Right cardiac atrium (tissue), 5 donors: Measurements from ENCODE around the gene CXCL11. TPM values are rescaled to one million over a fixed set of nuclear protein-coding genes. Genes with fewer than 3 reads are reported as not detected.
A peak's percentile ranks its signal among the peaks of the same experiment; 100 is the strongest.
"Not testable (repeated sequence)": the region's sequence is repeated elsewhere in the genome, so short reads cannot be mapped to it uniquely, and the experiment has no call there.

Experiments
- ATAC-seq, 2 donors: fragments of 200-7000 bp; cut with Tn5 transposase; one replicate each; pipeline versions ENCODE4 v1.8.0 to v1.9.1; 2020; ENCODE audit warnings: moderate library complexity in 2 of 2, mild to moderate bottlenecking in 1 of 2
- DNase-seq, 3 donors: peaks; one replicate each; pipeline ENCODE4 v3.0.0-alpha.2; 2020
- H3K27ac ChIP-seq: one replicate; pipeline ENCODE4 v1.5.1; 2013; ENCODE audit warnings: mild to moderate bottlenecking, low read length, control low read depth, moderate library complexity
- H3K27me3 ChIP-seq: one replicate; pipeline ENCODE4 v1.6.1; 2013; ENCODE audit not compliant: control insufficient read depth, insufficient read depth
- H3K4me1 ChIP-seq: one replicate; pipeline ENCODE4 v1.6.1; 2013; ENCODE audit warnings: low read length; ENCODE audit not compliant: control insufficient read depth, insufficient read depth
- H3K4me3 ChIP-seq: one replicate; pipeline ENCODE4 v1.5.1; 2013; ENCODE audit warnings: low read length, control low read depth
- H3K9me3 ChIP-seq: one replicate; pipeline ENCODE4 v1.6.1; 2013; ENCODE audit warnings: low read length; ENCODE audit not compliant: control insufficient read depth
- WGBS: extraction: QIAGEN DNeasy Blood & Tissue Kit; methylation state at CpG from one replicate; pipeline ENCODE4 v1.1.7; 2013; 5-methylcytosine and 5-hydroxymethylcytosine counted together
- intact Hi-C, 4 donors: fragments of 100-400 bp; cut with DNase I; formaldehyde crosslinking; loops; one replicate each; pipeline versions ENCODE4 v1.11.0 to v1.14.0; 2022 to 2023
- polyA plus RNA-seq: library from polyadenylated mRNA; stranded (reverse); fragments of 200-250 nt; gene quantifications from one replicate; pipeline ENCODE4 v1.2.3, GENCODE V29; 2013
- total RNA-seq, 4 donors: library from RNA; stranded (reverse); fragmentation: NEBNext Ultra II Directional; extraction: Animal tissue kit (Norgen Biotek cat#: 25700); gene quantifications; one replicate each; pipeline ENCODE4 v1.2.1, GENCODE V29; 2021
- donor health status: healthy with polysubstance abuse.
- donor health status: DM: no; HTN: yes; CAD: no.
- donor health status: DM: no; HTN: no; CAD: no.
- donor health status: DM: no; HTN: yes; CAD: no; lungs with severe emphysema.
- donor health status: DM: yes; HTN: yes; CAD: no.

CXCL11 gene
- total and polyA plus RNA-seq, 5 donors: 0.07 to 0.20 TPM; not detected in 3

GRCh38 chr4:76000279-76000678, 35.6 kb downstream of the CXCL11 start:
- DNase-seq: no peak

GRCh38 chr4:75998525-75999147, 37.2 kb downstream of the CXCL11 start:
- not testable (repeated sequence) for ATAC-seq, H3K27ac ChIP-seq, H3K4me3 ChIP-seq, DNase-seq, H3K4me1 ChIP-seq, H3K9me3 ChIP-seq, H3K27me3 ChIP-seq
- intact Hi-C loops: loop anchor here in 3 of 4 donors (5.0 kb wide), 1 partner anchor 69 kb away; no protein-coding TSS in a partner anchor
- 89% methylated on average over 2 of the region's 2 CpGs for WGBS

More at GRCh38 chr4:76000279-76000678, 35.6 kb downstream of the CXCL11 start:
- Histone ChIP-seq H3K9me3 (no peaks in the 10 kb centered on the region), H3K4me1 (no peaks in the 10 kb centered on the region), H3K27ac (no peak overlapping the region), H3K27me3 (no peaks in the 10 kb centered on the region), H3K4me3 (no peak overlapping the region)
- intact Hi-C loops: no loop called here
- 85% methylated on average over 1 of the region's 1 CpG for WGBS
- no peak for ATAC-seq

GRCh38 chr4:75997946-75998345, 37.9 kb downstream of the CXCL11 start:
- no peak for ATAC-seq
- H3K27ac ChIP-seq: no peak overlapping the region
- H3K9me3 ChIP-seq: no peaks in the 10 kb centered on the region
- WGBS: 84% methylated on average over 2 of the region's 2 CpGs
- no peak for DNase-seq
- no peaks in the 10 kb centered on the region for H3K27me3 ChIP-seq
- intact Hi-C loops: loop anchor here (2.0 to 5.0 kb wide), 2 partner anchors 69 kb away; no protein-coding TSS in a partner anchor
- H3K4me1 ChIP-seq: no peaks in the 10 kb centered on the region
- no peak overlapping the region for H3K4me3 ChIP-seq

- no peak overlapping the region for H3K4me3 ChIP-seq
- H3K27ac ChIP-seq: no peak overlapping the region
- H3K27me3 ChIP-seq: no peaks in the 10 kb centered on the region
- 59% methylated on average over 1 of the region's 1 CpG for WGBS
- no peak for DNase-seq
- H3K9me3 ChIP-seq: no peaks in the 10 kb centered on the region
- intact Hi-C loops: loop anchor here (2.0 to 5.0 kb wide), 2 partner anchors 70 kb away; no protein-coding TSS in a partner anchor
- no peak for ATAC-seq
- no peaks in the 10 kb centered on the region for H3K4me1 ChIP-seq
Measured at GRCh38 chr4:75997081-75997480, 38.8 kb downstream of the CXCL11 start.

DNA sequence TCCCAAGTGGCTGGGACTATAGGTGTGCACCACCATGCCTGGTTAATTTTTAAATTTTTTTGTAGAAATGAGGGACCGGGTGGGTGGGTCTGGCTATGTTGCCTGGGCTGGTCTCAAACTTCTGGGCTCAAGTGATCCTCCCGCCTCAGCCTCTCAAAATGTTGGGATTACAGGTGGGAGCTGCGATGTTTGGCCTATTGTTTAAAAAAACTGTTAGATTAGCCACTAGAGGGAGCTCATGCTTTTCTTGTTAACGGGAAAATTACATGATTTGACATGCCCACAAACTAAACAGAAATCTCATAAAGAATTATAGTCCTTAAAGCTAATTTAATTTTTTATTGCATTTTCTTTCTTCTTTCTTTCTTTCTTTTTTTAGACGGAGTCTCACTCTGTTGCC, 40.1 kb downstream of the CXCL11 start:
- Histone ChIP-seq H3K9me3 (no peaks in the 10 kb centered on the region), H3K4me1 (no peaks in the 10 kb centered on the region), H3K4me3 (no peak overlapping the region), H3K27me3 (no peaks in the 10 kb centered on the region), H3K27ac (no peak overlapping the region)
- intact Hi-C loops: loop anchor here (2.0 to 5.0 kb wide), 2 partner anchors 71 to 72 kb away; no protein-coding TSS in a partner anchor
- ATAC-seq: no peak
- WGBS: 10% methylated on average over 5 of the region's 5 CpGs
- DNase-seq: no peak

DNA sequence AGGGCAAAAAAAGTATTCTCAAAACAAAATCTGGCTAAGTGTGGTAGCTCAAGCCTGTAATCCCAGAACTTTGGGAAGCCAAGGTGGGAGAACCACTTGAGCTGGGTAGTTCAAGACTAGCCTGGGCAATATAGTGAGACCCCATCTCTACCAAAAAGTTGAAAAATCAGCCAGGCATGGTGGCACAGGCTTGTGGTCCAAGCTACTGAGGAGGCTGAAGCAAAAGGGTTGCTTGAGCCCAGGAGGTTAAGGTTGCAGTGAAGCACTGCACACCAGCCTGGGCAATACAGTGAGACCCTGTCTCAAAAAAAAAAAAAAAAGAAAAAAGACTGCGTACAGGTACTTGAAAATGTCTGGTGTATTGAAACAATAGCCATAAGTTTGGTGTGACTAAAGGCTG, 43.4 kb downstream of the CXCL11 start:
- H3K27ac ChIP-seq: no peak overlapping the region

DNA sequence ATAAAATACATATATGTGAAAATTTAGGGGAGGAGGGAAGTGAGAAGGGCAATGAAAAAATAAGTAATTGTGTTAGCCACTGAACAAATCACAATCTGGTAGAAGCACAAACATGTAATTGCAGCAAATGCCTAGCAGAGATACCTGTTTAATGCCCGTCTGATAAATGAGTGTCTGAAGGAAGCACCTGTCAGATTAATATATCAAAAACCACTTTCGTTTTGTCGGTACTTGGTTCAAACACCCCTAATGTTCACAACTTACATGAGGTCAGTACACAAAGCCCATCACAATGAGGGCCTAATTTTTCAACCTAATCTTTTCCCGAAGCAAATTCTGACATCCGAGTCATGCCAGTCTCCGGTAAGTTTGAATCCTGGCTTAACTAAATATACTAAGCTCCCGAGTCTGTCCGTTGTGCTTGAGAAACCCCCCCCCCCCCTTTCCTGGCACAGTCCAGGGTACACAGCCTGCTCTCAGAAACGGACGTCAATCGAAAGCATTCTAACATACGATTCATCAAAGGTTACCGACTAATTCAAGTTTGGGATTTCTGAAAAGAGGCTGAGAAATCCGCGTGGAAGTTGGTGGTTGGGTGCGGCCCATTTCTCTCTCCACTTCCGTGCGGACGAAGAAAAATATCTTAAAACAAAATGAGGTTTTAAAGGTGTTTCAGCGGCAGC, 45.9 kb downstream of the CXCL11 start:
- H3K27me3 ChIP-seq: no peaks in the 10 kb centered on the region
- 1% methylated on average over 20 of the region's 20 CpGs for WGBS
- intact Hi-C loops: no loop called here
- no peaks in the 10 kb centered on the region for H3K9me3 ChIP-seq
- no peak for DNase-seq
- H3K27ac ChIP-seq: no peak overlapping the region
- H3K4me3 ChIP-seq: peak overlapping the region; percentile 88
- H3K4me1 ChIP-seq: no peaks in the 10 kb centered on the region
- peak in 1 of 2 donors; percentile 15 for ATAC-seq

More for the DNA sequence above, 43.4 kb downstream of the CXCL11 start:
- Histone ChIP-seq H3K27me3 (no peaks in the 10 kb centered on the region), H3K4me1 (no peaks in the 10 kb centered on the region), H3K9me3 (no peaks in the 10 kb centered on the region), H3K4me3 (no peak overlapping the region)
- no peak for DNase-seq
- intact Hi-C loops: no loop called here
- 93% methylated on average over 1 of the region's 1 CpG for WGBS
- ATAC-seq: no peak

GRCh38 chr4:75985116-75985515, 50.8 kb downstream of the CXCL11 start:
- no peak overlapping the region for H3K27ac ChIP-seq
- H3K27me3 ChIP-seq: no peaks in the 10 kb centered on the region
- no peaks in the 10 kb centered on the region for H3K9me3 ChIP-seq
- H3K4me3 ChIP-seq: no peak overlapping the region
- intact Hi-C loops: no loop called here
- H3K4me1 ChIP-seq: no peaks in the 10 kb centered on the region
- ATAC-seq (no peak), DNase-seq (no peak)
- 84% methylated on average over 3 of the region's 3 CpGs for WGBS

Other genes with a start within 250 kb of the CXCL11 start
- not detected for gene PPEF2, start 133.6 kb downstream of the CXCL11 start, total RNA-seq
- gene PPEF2, start 133.6 kb downstream of the CXCL11 start, polyA plus RNA-seq: not detected
- gene NAAA, start 95.1 kb downstream of the CXCL11 start, total RNA-seq: 10 to 100 TPM; 15.3 to 18.4 (median 16.4) TPM
- gene NAAA, start 95.1 kb downstream of the CXCL11 start, polyA plus RNA-seq: 12.7 TPM
- 10 to 100 TPM; 24.0 to 29.6 (median 25.7) TPM for gene SDAD1, start 45.1 kb downstream of the CXCL11 start, total RNA-seq
- gene SDAD1, start 45.1 kb downstream of the CXCL11 start, polyA plus RNA-seq: 11.7 TPM
- gene CXCL9, start 28.6 kb downstream of the CXCL11 start, total RNA-seq: under 1 TPM; 0.17 to 0.80 (median 0.27) TPM
- 0.16 TPM for gene CXCL9, start 28.6 kb downstream of the CXCL11 start, polyA plus RNA-seq
- under 1 TPM in 2 of 4 donors, not detected in 2; 0.32 to 0.46 TPM for gene CXCL10, start 12.6 kb downstream of the CXCL11 start, total RNA-seq
- 0.18 TPM for gene CXCL10, start 12.6 kb downstream of the CXCL11 start, polyA plus RNA-seq
- gene ART3, start 38.6 kb upstream of the CXCL11 start, total RNA-seq: 100 to 1,000 TPM in 2 of 4 donors, 10 to 100 TPM in 2; 72.7 to 311 (median 112) TPM
- 149 TPM for gene ART3, start 38.6 kb upstream of the CXCL11 start, polyA plus RNA-seq
- gene NUP54, start 112.3 kb upstream of the CXCL11 start, total RNA-seq: 10 to 100 TPM; 22.9 to 24.9 (median 23.5) TPM
- 11.7 TPM for gene NUP54, start 112.3 kb upstream of the CXCL11 start, polyA plus RNA-seq
- 100 to 1,000 TPM; 102 to 139 (median 105) TPM for gene SCARB2, start 177.8 kb upstream of the CXCL11 start, total RNA-seq
- gene SCARB2, start 177.8 kb upstream of the CXCL11 start, polyA plus RNA-seq: 78.2 TPM
- gene FAM47E, start 215.7 kb upstream of the CXCL11 start, total RNA-seq: 1 to 10 TPM; 2.6 to 3.3 (median 2.9) TPM
- gene FAM47E, start 215.7 kb upstream of the CXCL11 start, polyA plus RNA-seq: 4.5 TPM